GM12878 (cell line): Measurements from ENCODE around the gene RHBDD1. TPM values are rescaled to one million over a fixed set of nuclear protein-coding genes. Genes with fewer than 3 reads are reported as not detected.

Source experiments
- ATAC-seq: fragments of 200-7000 bp; cut with Tn5 transposase; 3 replicates; pipeline ENCODE4 v1.9.1; 2020; ENCODE audit warnings: mild to moderate bottlenecking, moderate library complexity
- BruUV-seq: library from RNA; stranded (reverse); fragments of 400-500 nt; replicated peaks from 2 replicates; lab custom pipeline; 2021; lab: Mats Ljungman, UMichigan
- CTCF ChIA-PET: fragments of 300-600 bp; sonication (Branson Sonifier 250); formaldehyde crosslinking; extraction: SDS; loops from one replicate; lab custom pipeline; 2021; ENCODE audit warnings: inconsistent platforms; lab: Yijun Ruan, JAX
- POLR2A ChIA-PET: fragments of 350-600 bp; formaldehyde crosslinking; extraction: SDS; loops from one replicate; lab custom pipeline; 2021; ENCODE audit warnings: inconsistent platforms; lab: Charles Lee
- RAD21 ChIA-PET: fragments of 300-600 bp; sonication (Branson Sonifier 250); formaldehyde crosslinking; loops from one replicate; lab custom pipeline; 2023; ENCODE audit warnings: antibody characterized with exemption; ENCODE audit not compliant: unreplicated experiment; lab: Charles Lee
- SMC1A ChIA-PET: fragments of 300-600 bp; sonication (Branson Sonifier 250); formaldehyde crosslinking; loops from one replicate; lab custom pipeline; 2023; ENCODE audit not compliant: unreplicated experiment, uncharacterized antibody; lab: Charles Lee
- DNase-seq: peaks from one replicate; pipeline ENCODE4 v3.0.0-alpha.2; 2011; ENCODE audit warnings: low read depth, low spot score
- FAIRE-seq: peaks from 3 replicates; lab custom pipeline; 2011; peaks lifted over from hg19 to GRCh38; lab: Jason Lieb, UNC
- H2AFZ ChIP-seq: 2 replicates; pipeline ENCODE4 v1.6.0; 2011; ENCODE audit warnings: low read depth, low read length, control low read depth; ENCODE audit not compliant: control insufficient read depth
- H3K27ac ChIP-seq: 2 replicates; pipeline ENCODE4 v1.5.1; 2011; ENCODE audit warnings: control low read depth; ENCODE audit not compliant: control insufficient read depth, insufficient read depth
- H3K27me3 ChIP-seq, 2 experiments: replicated peaks in 1 of 2; 2 replicates each; pipeline versions ENCODE4 v1.6.0 to v1.6.1; 2011; ENCODE audit warnings: low read length in 1 of 2; ENCODE audit not compliant: control insufficient read depth in 2 of 2, insufficient read depth in 2 of 2
- H3K36me3 ChIP-seq, 2 experiments: 2 replicates each; pipeline ENCODE4 v1.5.1; 2011; ENCODE audit warnings: low read length in 1 of 2; ENCODE audit not compliant: control insufficient read depth in 2 of 2, insufficient read depth in 2 of 2
- H3K4me1 ChIP-seq: 2 replicates; pipeline ENCODE4 v1.6.1; 2011; ENCODE audit warnings: mild to moderate bottlenecking, low read length, moderate library complexity, mixed read lengths; ENCODE audit not compliant: control insufficient read depth, insufficient read depth
- H3K4me2 ChIP-seq: 2 replicates; pipeline ENCODE4 v1.6.0; 2011; ENCODE audit warnings: control low read depth; ENCODE audit not compliant: control insufficient read depth, insufficient read depth
- H3K4me3 ChIP-seq: fragments of 200-600 bp; sonication (generic); 2 replicates; pipeline ENCODE4 v1.5.1; 2016
- H3K79me2 ChIP-seq: 2 replicates; pipeline ENCODE4 v1.6.0; 2011; ENCODE audit warnings: low read length; ENCODE audit not compliant: control insufficient read depth, insufficient read depth
- H3K9ac ChIP-seq: 2 replicates; pipeline ENCODE4 v1.8.0; 2011; ENCODE audit warnings: low read length, control low read depth, mixed read lengths; ENCODE audit not compliant: control insufficient read depth, insufficient read depth
- H3K9me3 ChIP-seq: replicated peaks from 3 replicates; pipeline ENCODE4 v1.5.1; 2011; ENCODE audit warnings: mild to moderate bottlenecking, low read length; ENCODE audit not compliant: control insufficient read depth, insufficient read depth
- H4K20me1 ChIP-seq: 2 replicates; pipeline ENCODE4 v1.6.0; 2011; ENCODE audit not compliant: control insufficient read depth, insufficient read depth
- BACH1 ChIP-seq: fragments of 450-650 bp; IDR thresholded peaks from 2 replicates; pipeline ENCODE4 v1.6.1; 2017; ENCODE audit warnings: mild to moderate bottlenecking, borderline replicate concordance
- CHD2 ChIP-seq: IDR thresholded peaks from 2 replicates; pipeline ENCODE4 v1.6.1; 2011; ENCODE audit warnings: low read depth, low read length, improper control_type of control experiment, borderline replicate concordance
- EED ChIP-seq: sonication (generic); IDR thresholded peaks from 2 replicates; pipeline ENCODE4 v1.6.1; 2016; ENCODE audit warnings: antibody characterized with exemption, low read depth
- HCFC1 ChIP-seq: fragments of 150-350 bp; IDR thresholded peaks from 2 replicates; pipeline ENCODE4 v1.6.1; 2014; ENCODE audit warnings: low read length
- IKZF1 ChIP-seq: fragments of 450-650 bp; conservative IDR thresholded peaks from 2 replicates; pipeline ENCODE4 v1.6.1; 2017; ENCODE audit warnings: antibody characterized with exemption, mild to moderate bottlenecking
- IRF5 ChIP-seq: fragments of 450-650 bp; IDR thresholded peaks from 2 replicates; pipeline ENCODE4 v1.6.1; 2017; ENCODE audit warnings: borderline replicate concordance
- KDM1A ChIP-seq: fragments of 200-600 bp; sonication (generic); IDR thresholded peaks from 2 replicates; pipeline ENCODE4 v1.6.1; 2016; ENCODE audit warnings: borderline replicate concordance
- MEF2B ChIP-seq: fragments of 450-650 bp; IDR thresholded peaks from 2 replicates; pipeline ENCODE4 v1.6.1; 2018; ENCODE audit warnings: mild to moderate bottlenecking, moderate library complexity; ENCODE audit not compliant: partially characterized antibody, poor library complexity, severe bottlenecking
- POU2F2 ChIP-seq: IDR thresholded peaks from 3 replicates; pipeline ENCODE4 v1.6.1; 2011; ENCODE audit warnings: low read depth, mild to moderate bottlenecking, low read length, borderline replicate concordance
- RAD21 ChIP-seq: IDR thresholded peaks from 2 replicates; pipeline ENCODE4 v1.6.1; 2011; ENCODE audit warnings: mild to moderate bottlenecking, low read depth, low read length, moderate library complexity; ENCODE audit not compliant: insufficient read depth
- RBBP5 ChIP-seq: fragments of 200-600 bp; sonication (generic); conservative IDR thresholded peaks from 2 replicates; pipeline ENCODE4 v1.6.1; 2016
- REST ChIP-seq: IDR thresholded peaks from 2 replicates; pipeline ENCODE4 v1.6.1; 2012; ENCODE audit warnings: mild to moderate bottlenecking, low read depth, low read length
- SIX5 ChIP-seq: IDR thresholded peaks from 2 replicates; pipeline ENCODE4 v1.6.1; 2011; ENCODE audit warnings: mild to moderate bottlenecking, low read depth, low read length, moderate library complexity; ENCODE audit not compliant: severe bottlenecking
- SPI1 ChIP-seq: IDR thresholded peaks from 2 replicates; pipeline ENCODE4 v1.6.1; 2011; ENCODE audit warnings: low read depth, mild to moderate bottlenecking, low read length, moderate library complexity, borderline replicate concordance; ENCODE audit not compliant: insufficient read depth
- TARDBP ChIP-seq: IDR thresholded peaks from 2 replicates; pipeline ENCODE4 v1.6.1; 2016; ENCODE audit warnings: borderline replicate concordance
- WGBS: methylation state at CpG from one replicate; pipeline ENCODE4 v1.1.6; 2016; ENCODE audit warnings: low lambda C conversion rate; ENCODE audit not compliant: insufficient replicate concordance, insufficient coverage; ENCODE audit errors: missing lambda C conversion rate; 5-methylcytosine and 5-hydroxymethylcytosine counted together
- in situ Hi-C: fragments of 300-500 bp; cut with MboI; formaldehyde crosslinking; loops from 9 replicates; pipeline ENCODE4 v1.14.3; 2018; ENCODE audit warnings: mixed read lengths
- intact Hi-C: fragments of 100-400 bp; cut with micrococcal nuclease; formaldehyde crosslinking; loops from one replicate; pipeline ENCODE4 v1.14.2; 2022; ENCODE audit not compliant: unreplicated experiment
- polyA plus RNA-seq, 11 experiments: library from polyadenylated mRNA; depleted of rRNA in 4 of 11; unstranded in 6 of 11; stranded (reverse) in 5 of 11; fragments of >200 nt; fragmentation: Nextera tagmentation in 4 of 11; fragmentation: Illumina TruSeq in 1 of 11; extraction: Ambion mirVana in 4 of 11; extraction: Trizol in 1 of 11; gene quantifications; 1 replicate in 1 of 11; 2 replicates in 10 of 11; pipeline versions ENCODE4 v1.2.1 to v1.2.3, GENCODE V29; 2011 to 2016; ENCODE audit warnings: inconsistent platforms in 2 of 11, missing spikeins in 2 of 11, low read depth in 1 of 11
- total RNA-seq, 4 experiments: library from RNA; depleted of rRNA in 3 of 4; stranded (reverse); fragments of >200 nt in 3 of 4; fragmentation: Illumina TruSeq in 1 of 4; extraction: Trizol in 1 of 4; gene quantifications; 2 replicates each; pipeline versions ENCODE4 v1.2.1 to v1.2.3, GENCODE V29; 2013 to 2021
- TF ChIP-seq, protein P1 (sequence below): fragments of 450-650 bp; IDR thresholded peaks from 2 replicates; pipeline ENCODE4 v1.6.1; 2017; ENCODE audit warnings: antibody characterized with exemption, mild to moderate bottlenecking, moderate library complexity

The RHBDD1 gene
- total and polyA plus RNA-seq, 10 of the 15 experiments (the other 5 are each of a cell fraction or from before 2014, with no cell fraction given) = 7.1 to 36.4 (median 14.7) TPM

DNA sequence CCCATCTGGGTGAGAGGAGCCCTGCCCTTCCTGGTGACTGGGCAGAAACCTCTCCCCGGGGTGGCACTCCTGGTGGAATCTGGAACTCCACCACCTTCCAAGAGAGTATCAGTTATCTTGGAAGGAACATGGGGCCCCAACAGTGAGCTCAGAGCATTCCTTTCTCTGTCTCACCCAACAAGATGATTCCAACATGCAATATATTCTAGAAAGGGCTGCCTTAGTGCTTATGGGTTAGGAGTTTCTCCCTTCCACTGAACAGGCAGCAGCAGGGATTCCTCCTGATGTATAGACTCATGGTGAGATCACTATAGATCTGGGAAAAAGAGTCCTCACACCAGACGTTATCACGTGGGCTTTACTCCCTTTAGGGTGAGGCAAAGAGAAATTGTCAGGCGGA, 181.0 kb downstream of the RHBDD1 start:
- ATAC-seq (no peak), DNase-seq (no peak), FAIRE-seq (no peak)
- ChIA-PET CTCF (interaction anchor here (1.0 kb wide), 1 partner anchor 16 kb away, joined by 3 read pairs; no protein-coding TSS in a partner anchor), RAD21 (no interaction called here), POLR2A (no interaction called here), SMC1A (interaction anchor here (1.0 kb wide), 1 partner anchor 18 kb away, joined by 3 read pairs; no protein-coding TSS in a partner anchor)
- Histone ChIP-seq H3K9me3 (no peaks in the 10 kb centered on the region), H3K79me2 (no peaks in the 10 kb centered on the region), H3K4me3 (no peak overlapping the region; the same call in 1 of the 2 replicates), H2AFZ (no peak overlapping the region), H3K4me1 (no peaks in the 10 kb centered on the region), H3K9ac (no peak overlapping the region), H3K4me2 (no peak overlapping the region), H3K36me3 (no peaks in the 10 kb centered on the region), H4K20me1 (no peaks in the 10 kb centered on the region), H3K27ac (no peak overlapping the region), H3K27me3 (no peaks in the 10 kb centered on the region)
- no TSS peak for BruUV-seq
- in situ Hi-C loops = no loop called here
- TF ChIP-seq SIX5 (no peak), IKZF1 (no peak), TARDBP (no peak), CHD2 (no peak), RAD21 (no peak), REST (no peak), RBBP5 (no peak), MEF2B (no peak), HCFC1 (no peak), KDM1A (no peak), BACH1 (no peak), EED (no peak), SPI1 (no peak), IRF5 (no peak), POU2F2 (no peak)
- TF ChIP-seq, protein P1, sequence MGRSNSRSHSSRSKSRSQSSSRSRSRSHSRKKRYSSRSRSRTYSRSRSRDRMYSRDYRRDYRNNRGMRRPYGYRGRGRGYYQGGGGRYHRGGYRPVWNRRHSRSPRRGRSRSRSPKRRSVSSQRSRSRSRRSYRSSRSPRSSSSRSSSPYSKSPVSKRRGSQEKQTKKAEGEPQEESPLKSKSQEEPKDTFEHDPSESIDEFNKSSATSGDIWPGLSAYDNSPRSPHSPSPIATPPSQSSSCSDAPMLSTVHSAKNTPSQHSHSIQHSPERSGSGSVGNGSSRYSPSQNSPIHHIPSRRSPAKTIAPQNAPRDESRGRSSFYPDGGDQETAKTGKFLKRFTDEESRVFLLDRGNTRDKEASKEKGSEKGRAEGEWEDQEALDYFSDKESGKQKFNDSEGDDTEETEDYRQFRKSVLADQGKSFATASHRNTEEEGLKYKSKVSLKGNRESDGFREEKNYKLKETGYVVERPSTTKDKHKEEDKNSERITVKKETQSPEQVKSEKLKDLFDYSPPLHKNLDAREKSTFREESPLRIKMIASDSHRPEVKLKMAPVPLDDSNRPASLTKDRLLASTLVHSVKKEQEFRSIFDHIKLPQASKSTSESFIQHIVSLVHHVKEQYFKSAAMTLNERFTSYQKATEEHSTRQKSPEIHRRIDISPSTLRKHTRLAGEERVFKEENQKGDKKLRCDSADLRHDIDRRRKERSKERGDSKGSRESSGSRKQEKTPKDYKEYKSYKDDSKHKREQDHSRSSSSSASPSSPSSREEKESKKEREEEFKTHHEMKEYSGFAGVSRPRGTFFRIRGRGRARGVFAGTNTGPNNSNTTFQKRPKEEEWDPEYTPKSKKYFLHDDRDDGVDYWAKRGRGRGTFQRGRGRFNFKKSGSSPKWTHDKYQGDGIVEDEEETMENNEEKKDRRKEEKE = no peak
- intact Hi-C loops = no loop called here
- WGBS = 94% methylated on average over 4 of the region's 4 CpGs
